Spleen (tissue), 13 donors: Measurements from ENCODE around the gene BOD1. TPM values are rescaled to one million over a fixed set of nuclear protein-coding genes. Genes with fewer than 3 reads are reported as not detected.
A peak's percentile ranks its signal among the peaks of the same experiment; 100 is the strongest.

Source experiments
- DNase-seq: peaks from one replicate; pipeline ENCODE4 v3.0.0-alpha.2; 2020
- H3K27ac ChIP-seq, 8 donors: fragments of 200-600 bp; sonication (generic) in 7 of 8; 1 replicate in 4 of 8; 2 replicates in 4 of 8; pipeline versions ENCODE4 v1.5.0 to v1.8.0; 2016 to 2021; ENCODE audit warnings: inconsistent platforms in 4 of 8, mild to moderate bottlenecking in 4 of 8, moderate library complexity in 1 of 8
- H3K27me3 ChIP-seq, 7 donors: fragments of 200-600 bp; sonication (generic) in 6 of 7; replicated peaks in 1 of 7; 1 replicate in 4 of 7; 2 replicates in 3 of 7; pipeline versions ENCODE4 v1.5.0 to v1.8.0; 2016 to 2021; ENCODE audit warnings: inconsistent platforms in 3 of 7, mild to moderate bottlenecking in 1 of 7
- H3K36me3 ChIP-seq, 6 donors: fragments of 200-600 bp; sonication (generic) in 5 of 6; 1 replicate in 4 of 6; 2 replicates in 2 of 6; pipeline versions ENCODE4 v1.5.0 to v1.8.0; 2016 to 2021; ENCODE audit warnings: inconsistent platforms in 2 of 6
- H3K4me1 ChIP-seq, 6 donors: fragments of 200-600 bp; sonication (generic) in 5 of 6; 1 replicate in 3 of 6; 2 replicates in 3 of 6; pipeline versions ENCODE4 v1.5.0 to v1.8.0; 2016 to 2021; ENCODE audit warnings: inconsistent platforms in 3 of 6
- H3K4me3 ChIP-seq, 8 donors: fragments of 200-600 bp; sonication (generic) in 7 of 8; 1 replicate in 4 of 8; 2 replicates in 4 of 8; pipeline versions ENCODE4 v1.5.0 to v1.8.0; 2016 to 2021; ENCODE audit warnings: inconsistent platforms in 4 of 8, mild to moderate bottlenecking in 4 of 8, moderate library complexity in 2 of 8
- H3K9me3 ChIP-seq, 8 donors: fragments of 200-600 bp; sonication (generic) in 7 of 8; 1 replicate in 4 of 8; 2 replicates in 4 of 8; pipeline versions ENCODE4 v1.5.0 to v1.8.0; 2016 to 2021; ENCODE audit warnings: inconsistent platforms in 4 of 8
- POLR2A ChIP-seq, 3 donors: fragments of 450-650 bp; IDR thresholded peaks; one replicate each; pipeline ENCODE4 v1.5.1; 2017; ENCODE audit warnings: antibody characterized with exemption in 3 of 3, mild to moderate bottlenecking in 1 of 3
- POLR2AphosphoS5 ChIP-seq, 3 donors: sonication (generic); formaldehyde crosslinking; IDR thresholded peaks; one replicate each; pipeline ENCODE4 v1.5.1; 2017; ENCODE audit warnings: antibody characterized with exemption in 3 of 3
- WGBS, 5 donors: extraction: QIAGEN DNeasy Blood & Tissue Kit in 3 of 5; methylation state at CpG; one replicate each; pipeline versions ENCODE4 v1.1.5 to v1.1.7; 2013 to 2018; 5-methylcytosine and 5-hydroxymethylcytosine counted together
- intact Hi-C: fragments of 100-400 bp; cut with DNase I; formaldehyde crosslinking; loops from one replicate; pipeline ENCODE4 v1.15.0; 2023; ENCODE audit warnings: low total_unique reads
- long read RNA-seq, 2 donors: transcript quantifications; one replicate each; lab custom pipeline, GENCODE V29; 2026
- polyA plus RNA-seq, 3 donors: library from polyadenylated mRNA; stranded (reverse); fragments of 200-250 nt; gene quantifications; one replicate each; pipeline ENCODE4 v1.2.1, GENCODE V29; 2013
- total RNA-seq, 7 donors: library from RNA; depleted of rRNA in 3 of 7; stranded (reverse); fragments of >200 nt in 3 of 7; fragmentation: NEBNext Ultra II Directional in 4 of 7; extraction: Animal tissue kit (Norgen Biotek cat#: 25700) in 4 of 7; gene quantifications; one replicate each; pipeline versions ENCODE4 v1.1.0 to v1.2.1, GENCODE V29; 2016 to 2021
- TF ChIP-seq, protein P1 (sequence below), 11 experiments: fragments of 200-600 bp in 7 of 11; fragments of 450-650 bp in 4 of 11; sonication (generic) in 4 of 11; IDR thresholded peaks in 8 of 11; conservative IDR thresholded peaks in 3 of 11; 1 replicate in 7 of 11; 2 replicates in 4 of 11; pipeline versions ENCODE4 v1.4.0 to v1.8.0; 2016 to 2021; ENCODE audit warnings: antibody characterized with exemption in 11 of 11, inconsistent platforms in 4 of 11, mild to moderate bottlenecking in 1 of 11
- donor health status: healthy with polysubstance abuse.
- donor health status: DM: no; HTN: no; CAD: no; lungs with moderate emphysema.
- donor health status: DM: no; HTN: no; CAD: no.
- donor health status: Bipolar disorder and iron deficiency.
- donor health status: healthy.
- donor health status: DM: no; HTN: no; CAD: no.
- donor health status: DM: yes; HTN: yes; CAD: no.

Gene BOD1
- total RNA-seq (10 to 100 TPM; 28.1 to 40.5 (median 32.1) TPM), polyA plus RNA-seq (10 to 100 TPM; 28.5 to 35.9 (median 28.5) TPM)
- long read RNA-seq, donor 1, transcript BOD1-202 (4 exons, 1,562 nt) = major isoform, 24 of 25 reads
- long read RNA-seq, donor 1, partial matches to known transcripts = 0 of 25 reads
- long read RNA-seq, donor 1, other reads (novel, unspliced or antisense) = 0 of 25 reads
- long read RNA-seq, donor 2, transcript BOD1-202 (4 exons, 1,562 nt) = major isoform, 15 of 19 reads
- long read RNA-seq, donor 2, partial matches to known transcripts = 0 of 19 reads
- long read RNA-seq, donor 2, other reads (novel, unspliced or antisense) = 0 of 19 reads

DNA sequence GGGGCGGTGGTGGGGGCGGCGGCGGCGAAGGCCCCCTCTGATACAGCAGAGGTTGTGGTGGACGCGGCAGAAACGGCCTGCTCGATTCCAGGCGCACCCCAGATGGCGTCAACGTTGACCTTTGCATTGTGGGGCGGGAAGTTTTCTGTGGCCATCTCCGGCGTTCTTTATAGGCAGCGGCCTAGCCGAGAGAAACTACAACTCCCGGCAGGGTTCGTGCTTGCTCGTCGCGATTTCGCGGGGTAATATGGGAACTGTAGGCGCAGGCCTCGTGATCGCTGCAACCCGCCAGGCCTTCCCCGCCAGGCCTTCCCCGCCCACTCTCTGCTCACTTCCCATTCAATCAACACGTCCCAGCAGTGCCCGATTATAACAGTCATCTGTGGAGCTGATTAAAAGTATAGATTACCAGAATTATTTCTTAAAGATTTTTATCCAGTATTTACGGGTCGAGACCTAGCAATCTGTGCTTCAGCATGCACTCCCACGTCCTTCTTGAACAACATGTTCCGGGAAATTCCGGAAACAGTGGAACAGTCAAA lies at the start of gene BOD1:
Gene BOD1 (minus strand): TSS at position 74 of the 542 bp plus-strand sequence. CDS start 214 bp downstream, outside the sequence.
- Histone ChIP-seq H3K27ac (peak within 1 kb of the TSS; percentile 90 to 97 (median 94)), H3K36me3 (peaks cover 0 to 23% (median 13%) of the 10 kb centered on the region in 6 donors), H3K9me3 (no peaks in the 10 kb centered on the region), H3K4me3 (peak within 1 kb of the TSS; percentile 86 to 99 (median 94)), H3K27me3 (no peaks in the 10 kb centered on the region), H3K4me1 (peaks cover 24 to 71% (median 41%) of the 10 kb centered on the region in 6 donors)
- TF ChIP-seq POLR2AphosphoS5 (IDR thresholded peaks at IDR 0.05) = peak; percentile 78 to 85 (median 81)
- TF ChIP-seq, protein P1, sequence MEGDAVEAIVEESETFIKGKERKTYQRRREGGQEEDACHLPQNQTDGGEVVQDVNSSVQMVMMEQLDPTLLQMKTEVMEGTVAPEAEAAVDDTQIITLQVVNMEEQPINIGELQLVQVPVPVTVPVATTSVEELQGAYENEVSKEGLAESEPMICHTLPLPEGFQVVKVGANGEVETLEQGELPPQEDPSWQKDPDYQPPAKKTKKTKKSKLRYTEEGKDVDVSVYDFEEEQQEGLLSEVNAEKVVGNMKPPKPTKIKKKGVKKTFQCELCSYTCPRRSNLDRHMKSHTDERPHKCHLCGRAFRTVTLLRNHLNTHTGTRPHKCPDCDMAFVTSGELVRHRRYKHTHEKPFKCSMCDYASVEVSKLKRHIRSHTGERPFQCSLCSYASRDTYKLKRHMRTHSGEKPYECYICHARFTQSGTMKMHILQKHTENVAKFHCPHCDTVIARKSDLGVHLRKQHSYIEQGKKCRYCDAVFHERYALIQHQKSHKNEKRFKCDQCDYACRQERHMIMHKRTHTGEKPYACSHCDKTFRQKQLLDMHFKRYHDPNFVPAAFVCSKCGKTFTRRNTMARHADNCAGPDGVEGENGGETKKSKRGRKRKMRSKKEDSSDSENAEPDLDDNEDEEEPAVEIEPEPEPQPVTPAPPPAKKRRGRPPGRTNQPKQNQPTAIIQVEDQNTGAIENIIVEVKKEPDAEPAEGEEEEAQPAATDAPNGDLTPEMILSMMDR (IDR thresholded peaks at IDR 0.05 in 8 of 11, conservative IDR thresholded peaks at IDR 0.05 in 3 of 11) = peak in 2 of 11 experiments; percentile 7 to 29
- TF ChIP-seq POLR2A (IDR thresholded peaks at IDR 0.05) = no peak
- intact Hi-C loops = loop anchor here (5.0 kb wide), 1 partner anchor 696 kb away; no protein-coding TSS in a partner anchor
- DNase-seq = peak; percentile 98
- WGBS, 5 donors = 1 to 4% (median 3%) methylated on average over 23 to 37 of the region's 37 CpGs

DNA sequence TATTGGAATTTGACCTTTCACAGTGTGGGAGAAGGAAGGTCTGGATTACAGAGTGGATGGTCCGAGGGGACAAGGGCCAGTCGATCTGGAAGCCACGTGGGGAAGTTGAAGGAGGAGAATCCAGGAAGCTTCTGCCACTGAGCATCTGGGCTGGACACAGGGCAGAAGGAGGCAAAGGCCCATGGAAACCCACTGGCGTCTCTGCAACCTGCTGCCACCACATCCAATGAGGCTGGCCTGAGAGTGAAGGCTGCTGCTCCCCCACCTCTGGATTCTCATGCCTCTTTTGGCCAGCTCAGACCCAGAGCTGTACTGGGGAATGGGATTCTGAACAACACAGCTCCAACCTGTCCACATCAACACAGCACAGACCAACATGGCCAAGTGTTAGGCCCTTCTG lies 48.9 kb upstream of the BOD1 start:
- TF ChIP-seq POLR2AphosphoS5 (IDR thresholded peaks at IDR 0.05) (no peak), POLR2A (IDR thresholded peaks at IDR 0.05) (no peak)
- TF ChIP-seq, protein P1 (IDR thresholded peaks at IDR 0.05 in 8 of 11, conservative IDR thresholded peaks at IDR 0.05 in 3 of 11) = no peak
- no peak overlapping the region for H3K27ac ChIP-seq
- peaks cover 0 to 8% (median 5%) of the 10 kb centered on the region in 8 donors for H3K9me3 ChIP-seq
- no peak for DNase-seq
- no peaks in the 10 kb centered on the region for H3K27me3 ChIP-seq
- intact Hi-C loops = no loop called here
- no peaks in the 10 kb centered on the region for H3K36me3 ChIP-seq
- H3K4me1 ChIP-seq = peaks cover 3 to 23% (median 14%) of the 10 kb centered on the region in 6 donors
- no peak overlapping the region for H3K4me3 ChIP-seq
- 67 to 74% (median 72%) methylated on average over 4 of the region's 4 CpGs for WGBS, 5 donors

DNA sequence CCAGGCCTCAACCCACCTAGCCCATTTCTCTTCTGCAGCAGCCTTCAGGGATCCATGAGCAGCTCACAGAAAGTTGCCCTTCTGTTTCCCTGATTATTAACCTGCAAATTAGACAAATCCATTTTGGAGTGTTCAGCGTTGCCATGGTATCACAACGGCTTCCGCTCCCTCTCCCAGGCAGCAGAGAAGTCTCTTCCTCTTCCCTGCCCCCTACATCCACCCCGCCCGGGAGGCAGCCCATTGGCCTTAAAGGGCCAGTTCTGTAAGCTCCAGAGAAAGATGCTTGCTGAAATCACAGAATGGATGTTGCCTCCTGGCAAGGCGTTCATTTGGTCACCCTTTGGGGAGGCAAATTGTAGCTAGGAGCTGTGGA lies 47.7 kb upstream of the BOD1 start:
- Histone ChIP-seq H3K27me3 (no peaks in the 10 kb centered on the region), H3K4me3 (peak overlapping the region in 1 of 8 donors; percentile 17), H3K27ac (peak overlapping the region in 1 of 8 donors; percentile 37), H3K4me1 (peaks cover 3 to 16% (median 12%) of the 10 kb centered on the region in 6 donors), H3K9me3 (peaks cover 0 to 12% (median 5%) of the 10 kb centered on the region in 8 donors), H3K36me3 (no peaks in the 10 kb centered on the region)
- intact Hi-C loops = no loop called here
- 7 to 28% (median 16%) methylated on average over 6 of the region's 6 CpGs for WGBS, 5 donors
- DNase-seq = peak; percentile 86
- TF ChIP-seq POLR2A (IDR thresholded peaks at IDR 0.05) (no peak), POLR2AphosphoS5 (IDR thresholded peaks at IDR 0.05) (peak in 1 of 3 donors; percentile 25)

DNA sequence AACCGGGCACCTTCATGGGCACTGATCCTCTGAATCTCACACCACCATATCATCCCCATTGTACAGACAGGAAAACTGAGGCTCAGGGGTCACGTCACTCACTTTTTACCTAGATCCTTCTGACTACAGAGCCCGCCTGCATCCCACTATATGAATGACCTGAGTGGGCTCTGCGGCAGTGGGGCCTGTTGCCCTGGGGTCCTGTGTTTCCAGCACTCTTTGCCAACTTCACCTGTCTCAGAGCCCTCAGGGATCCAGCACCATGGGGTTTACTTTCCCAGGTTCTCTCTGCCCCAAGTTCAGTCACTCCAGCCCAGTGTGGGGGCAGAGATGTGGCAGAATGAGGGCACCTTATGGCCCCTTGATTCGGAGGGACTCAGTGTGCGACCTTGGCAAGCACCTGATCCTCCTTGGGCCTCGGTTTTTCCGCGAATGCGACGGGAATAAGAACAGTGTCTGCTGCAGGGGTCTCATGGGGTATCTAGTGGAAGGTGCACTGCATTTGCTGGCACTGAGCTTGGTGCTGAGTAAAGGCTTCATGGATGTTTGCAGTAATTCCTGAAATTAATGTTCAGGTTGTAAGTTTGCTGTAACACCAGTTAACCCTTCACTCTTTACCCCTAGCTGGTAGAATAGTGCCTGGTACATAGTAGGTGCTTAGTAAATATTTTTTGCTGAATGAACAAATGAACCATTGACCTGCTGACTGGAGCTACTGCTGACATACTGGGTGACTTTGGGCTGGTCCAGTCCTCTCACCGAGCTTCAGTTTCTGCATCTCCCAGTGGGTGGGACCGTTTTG lies 47.1 kb upstream of the BOD1 start:
- DNase-seq = no peak
- Histone ChIP-seq H3K4me1 (peaks cover 3 to 16% (median 12%) of the 10 kb centered on the region in 6 donors), H3K9me3 (peaks cover 0 to 10% (median under 1%) of the 10 kb centered on the region in 8 donors), H3K27me3 (no peaks in the 10 kb centered on the region), H3K36me3 (no peaks in the 10 kb centered on the region), H3K4me3 (peak overlapping the region in 1 of 8 donors; percentile 17), H3K27ac (peak overlapping the region in 1 of 8 donors; percentile 37)
- intact Hi-C loops = no loop called here
- 82 to 85% (median 83%) methylated on average over 13 of the region's 13 CpGs for WGBS, 5 donors
- TF ChIP-seq, protein P1 (IDR thresholded peaks at IDR 0.05 in 8 of 11, conservative IDR thresholded peaks at IDR 0.05 in 3 of 11) = no peak
- TF ChIP-seq POLR2A (IDR thresholded peaks at IDR 0.05) (no peak), POLR2AphosphoS5 (IDR thresholded peaks at IDR 0.05) (no peak)
